A673 (cell line): ENCODE data around the gene SEZ6L2. TPM values are rescaled to one million over a fixed set of nuclear protein-coding genes. Genes with fewer than 3 reads are reported as not detected.

Experiments used
- BruUV-seq: library from RNA; stranded (reverse); fragments of 400-500 nt; replicated peaks from 2 replicates; lab custom pipeline; 2021; lab: Mats Ljungman, UMichigan
- CTCF ChIA-PET: fragments of 300-600 bp; sonication (Branson Sonifier 250); formaldehyde crosslinking; loops from one replicate; lab custom pipeline; 2022; ENCODE audit warnings: antibody characterized with exemption; lab: Charles Lee
- POLR2A ChIA-PET: fragments of 300-600 bp; sonication (Branson Sonifier 250); formaldehyde crosslinking; loops from one replicate; lab custom pipeline; 2022; ENCODE audit warnings: antibody characterized with exemption; ENCODE audit not compliant: low non-redundant PET; lab: Charles Lee
- DNase-seq: peaks from one replicate; pipeline ENCODE4 v3.0.0-alpha.2; 2015; ENCODE audit warnings: low spot score
- H3K27ac ChIP-seq: fragments of 200-600 bp; sonication (generic); 2 replicates; pipeline ENCODE4 v1.5.1; 2016; ENCODE audit warnings: mixed run types, low read depth, mild to moderate bottlenecking, mixed read lengths, antibody characterized with exemption, low read length; ENCODE audit not compliant: poor library complexity, severe bottlenecking
- H3K27me3 ChIP-seq: fragments of 200-600 bp; sonication (generic); replicated peaks from 2 replicates; pipeline ENCODE4 v1.6.1; 2017; ENCODE audit warnings: mixed run types, low read depth, mild to moderate bottlenecking, mixed read lengths, antibody characterized with exemption, low read length; ENCODE audit not compliant: insufficient read depth, poor library complexity
- H3K36me3 ChIP-seq: fragments of 200-600 bp; sonication (generic); 2 replicates; pipeline ENCODE4 v1.6.1; 2016; ENCODE audit warnings: mixed run types, mild to moderate bottlenecking, mixed read lengths, antibody characterized with exemption, low read length; ENCODE audit not compliant: insufficient read depth, poor library complexity, severe bottlenecking
- H3K4me1 ChIP-seq: fragments of 200-600 bp; sonication (generic); 2 replicates; pipeline ENCODE4 v1.6.1; 2017; ENCODE audit warnings: mixed run types, mild to moderate bottlenecking, mixed read lengths, antibody characterized with exemption, low read length; ENCODE audit not compliant: insufficient read depth, poor library complexity, severe bottlenecking
- H3K4me3 ChIP-seq: fragments of 200-600 bp; sonication (generic); 2 replicates; pipeline ENCODE4 v1.5.1; 2016; ENCODE audit warnings: low read depth, mixed run types, mild to moderate bottlenecking, mixed read lengths, low read length; ENCODE audit not compliant: poor library complexity, severe bottlenecking
- H3K9me3 ChIP-seq: fragments of 200-600 bp; sonication (generic); 2 replicates; pipeline ENCODE4 v1.6.1; 2016; ENCODE audit warnings: mixed run types, low read depth, mild to moderate bottlenecking, mixed read lengths, antibody characterized with exemption, low read length; ENCODE audit not compliant: poor library complexity, severe bottlenecking
- CTCF ChIP-seq: fragments of 300-800, 200-600 bp; sonication (generic); conservative IDR thresholded peaks from 2 replicates; pipeline ENCODE4 v1.5.1; 2017; ENCODE audit warnings: low read depth, mild to moderate bottlenecking, antibody characterized with exemption, low read length, moderate library complexity, mixed read lengths
- EZH2 ChIP-seq: fragments of 200-600 bp; sonication (generic); IDR thresholded peaks from 2 replicates; pipeline ENCODE4 v1.6.1; 2017; ENCODE audit warnings: borderline replicate concordance, low read depth, mild to moderate bottlenecking, mixed read lengths, antibody characterized with exemption, low read length; ENCODE audit not compliant: poor library complexity, severe bottlenecking
- intact Hi-C: fragments of 100-400 bp; cut with micrococcal nuclease; formaldehyde crosslinking; loops from one replicate; pipeline ENCODE4 v1.10.0; 2022; ENCODE audit not compliant: unreplicated experiment
- total RNA-seq: library from RNA; stranded (reverse); gene quantifications from 2 replicates; pipeline ENCODE4 v1.2.3, GENCODE V29; 2021

SEZ6L2 gene
- total RNA-seq, 1 experiment from 2014 or later: 7.0 TPM

- TF ChIP-seq CTCF (no peak), EZH2 (no peak)
- Histone ChIP-seq H3K4me3 (no peak overlapping the region), H3K9me3 (no peaks in the 10 kb centered on the region), H3K36me3 (no peaks in the 10 kb centered on the region), H3K27me3 (no peaks in the 10 kb centered on the region), H3K27ac (no peak overlapping the region), H3K4me1 (no peaks in the 10 kb centered on the region)
- no peak for DNase-seq
- ChIA-PET CTCF (no interaction called here), POLR2A (no interaction called here)
- no TSS peak for BruUV-seq
- intact Hi-C loops: no loop called here
These were observed 8.6 kb upstream of the SEZ6L2 start for GRCh38 chr16:29907973-29908372.

- Histone ChIP-seq H3K27ac (no peak overlapping the region), H3K4me3 (no peak overlapping the region), H3K36me3 (no peaks in the 10 kb centered on the region), H3K4me1 (no peaks in the 10 kb centered on the region), H3K27me3 (no peaks in the 10 kb centered on the region), H3K9me3 (no peaks in the 10 kb centered on the region)
- DNase-seq: no peak
- ChIA-PET POLR2A (no interaction called here), CTCF (no interaction called here)
- BruUV-seq: no TSS peak
- intact Hi-C loops: no loop called here
- TF ChIP-seq CTCF (no peak), EZH2 (no peak)
These were observed 7.3 kb upstream of the SEZ6L2 start for GRCh38 chr16:29906520-29907244.

GRCh38 chr16:29905668-29906067 lies 6.3 kb upstream of the SEZ6L2 start:
- intact Hi-C loops: no loop called here
- BruUV-seq: no TSS peak
- no peaks in the 10 kb centered on the region for H3K9me3 ChIP-seq
- POLR2A ChIA-PET: no interaction called here
- no peaks in the 10 kb centered on the region for H3K36me3 ChIP-seq
- no peaks in the 10 kb centered on the region for H3K27me3 ChIP-seq
- CTCF ChIA-PET: no interaction called here
- TF ChIP-seq EZH2 (no peak), CTCF (no peak)
- DNase-seq: no peak
- H3K4me3 ChIP-seq: no peak overlapping the region
- no peak overlapping the region for H3K27ac ChIP-seq
- H3K4me1 ChIP-seq: no peaks in the 10 kb centered on the region
